ENCODE data around the gene SRSF2.
"Not testable (repeated sequence)": the region's sequence is repeated elsewhere in the genome, so short reads cannot be mapped to it uniquely, and the experiment has no call there.

The SRSF2 gene

GRCh38 chr17:76738468-76738850 is 1.3 kb upstream of the SRSF2 start:
- DNase-seq (ENCODE audit: low spot score), result no peak

GRCh38 chr17:76737676-76738467 is 741 bp upstream of the SRSF2 start, which contains the start of gene MFSD11:
Gene MFSD11, plus strand, starts transcription at chr17:76738119. Its CDS starts 234 bp downstream, at chr17:76738353.
- DNase-seq (ENCODE audit: low spot score), result peak; percentile 93

- peak; percentile 55 for DNase-seq (ENCODE audit: low spot score)
Observed at GRCh38 chr17:76736349-76737081, 616 bp downstream of the SRSF2 start.

- DNase-seq (ENCODE audit: low spot score), result peak; percentile 20
Observed at GRCh38 chr17:76735586-76736348, 1.4 kb downstream of the SRSF2 start.

- peak; percentile 43 for DNase-seq (ENCODE audit: low spot score)
Observed at GRCh38 chr17:76735006-76735405, 2.1 kb downstream of the SRSF2 start.

- peak; percentile 37 for DNase-seq (ENCODE audit: low spot score)
Observed at GRCh38 chr17:76734080-76734840, 2.9 kb downstream of the SRSF2 start.

GRCh38 chr17:76733618-76733957 is 3.5 kb downstream of the SRSF2 start:
- DNase-seq (ENCODE audit: low spot score), result no peak

- peak; percentile 19 for DNase-seq (ENCODE audit: low spot score)
Observed at GRCh38 chr17:76732734-76733617, 4.2 kb downstream of the SRSF2 start.

- DNase-seq (ENCODE audit: low spot score), result not testable (repeated sequence)
Observed at GRCh38 chr17:76731800-76732733, 5.1 kb downstream of the SRSF2 start.

- peak; percentile 72 for DNase-seq (ENCODE audit: low spot score)
Observed at GRCh38 chr17:76727745-76728456, 9.2 kb downstream of the SRSF2 start.

- peak; percentile 80 for DNase-seq (ENCODE audit: low spot score)
Observed at GRCh38 chr17:76726776-76727718, 10.1 kb downstream of the SRSF2 start, which contains the start of gene METTL23. Gene METTL23, plus strand, starts transcription at chr17:76726839. Its CDS starts 2,872 bp downstream, at chr17:76729711.

GRCh38 chr17:76726231-76726775 is 10.8 kb downstream of the SRSF2 start, which contains the start of gene JMJD6:
Gene JMJD6, minus strand, starts transcription at chr17:76726606. Its CDS starts 131 bp downstream, at chr17:76726475.
- peak; percentile 99 for DNase-seq (ENCODE audit: low spot score)

- peak; percentile 49 for DNase-seq (ENCODE audit: low spot score)
Observed at GRCh38 chr17:76725580-76726230, 11.4 kb downstream of the SRSF2 start.

- no peak for DNase-seq (ENCODE audit: low spot score)
Observed at GRCh38 chr17:76723812-76724211, 13.3 kb downstream of the SRSF2 start.

GRCh38 chr17:76722977-76723376 is 14.2 kb downstream of the SRSF2 start:
- DNase-seq (ENCODE audit: low spot score), result not testable (repeated sequence)

GRCh38 chr17:76722279-76722678 is 14.9 kb downstream of the SRSF2 start:
- DNase-seq (ENCODE audit: low spot score), result no peak

- DNase-seq (ENCODE audit: low spot score), result no peak
Observed at GRCh38 chr17:76721463-76721862, 15.7 kb downstream of the SRSF2 start.
